GM18498 (cell line): ENCODE data around the gene PLEKHM3.
"Not testable (repeated sequence)": the region's sequence is repeated elsewhere in the genome, so short reads cannot be mapped to it uniquely, and the experiment has no call there.

Experiments
- ATAC-seq: cut with Tn5 transposase; IDR thresholded peaks from one replicate; pipeline ENCODE4 v1.9.1; 2021; ENCODE audit warnings: mild to moderate bottlenecking, moderate library complexity; ENCODE audit not compliant: unreplicated experiment

PLEKHM3 gene

GRCh38 chr2:208037564-208038487 is 12.5 kb upstream of the PLEKHM3 start:
- ATAC-seq = no peak

GRCh38 chr2:208036357-208036756 is 11.0 kb upstream of the PLEKHM3 start:
- ATAC-seq = no peak

DNA sequence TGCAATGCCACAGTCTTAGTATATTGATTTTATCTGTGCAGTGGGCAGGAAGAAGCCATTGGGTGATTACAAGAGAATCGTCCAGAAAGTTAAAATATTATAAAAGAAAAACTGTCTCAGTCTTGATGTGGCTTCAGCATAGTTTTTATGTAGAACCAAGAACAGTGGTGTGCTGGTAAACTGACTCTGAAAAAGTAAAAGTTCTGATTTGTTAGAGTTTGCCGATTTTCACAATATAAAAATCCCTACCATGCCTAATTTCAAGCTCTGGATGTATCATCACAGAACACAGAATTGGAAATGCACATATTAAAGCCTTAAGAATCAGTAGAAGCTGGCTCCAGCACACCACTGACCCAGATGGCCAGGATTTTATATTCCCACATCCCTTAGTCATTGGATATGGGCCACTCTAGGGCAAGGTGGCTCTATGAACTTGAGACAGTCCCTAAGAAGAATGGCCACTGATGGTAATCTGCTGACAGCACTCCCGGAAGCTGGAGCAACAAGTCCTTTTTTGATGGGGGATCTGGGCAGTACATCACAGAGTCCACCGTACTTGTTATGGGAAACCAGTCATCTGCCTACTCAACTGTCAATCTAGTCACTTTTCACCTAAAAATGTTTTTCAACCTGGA is 9.3 kb upstream of the PLEKHM3 start:
- ATAC-seq = no peak

GRCh38 chr2:208033701-208034502 is 8.6 kb upstream of the PLEKHM3 start:
- ATAC-seq = peak; percentile 94

DNA sequence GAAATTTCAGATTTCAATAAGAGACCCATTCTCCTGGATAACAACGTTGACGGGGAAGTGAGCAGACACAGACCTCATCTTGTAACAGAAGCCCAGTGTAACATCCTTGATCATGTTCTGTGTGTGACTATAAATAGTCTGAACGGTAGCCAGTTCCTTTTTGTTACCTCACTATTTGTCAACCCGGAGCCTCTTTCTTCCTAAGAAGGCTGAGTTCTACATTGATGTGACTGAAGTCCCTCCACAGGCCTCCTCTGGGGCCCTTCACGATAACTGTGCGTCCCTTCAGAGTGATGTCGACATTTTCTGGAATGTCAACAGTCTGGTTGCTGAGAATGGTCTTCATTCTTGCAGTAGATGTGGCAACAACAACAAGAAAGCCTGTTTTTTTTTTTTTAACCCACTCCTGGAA is 6.3 kb upstream of the PLEKHM3 start:
- ATAC-seq = no peak

DNA sequence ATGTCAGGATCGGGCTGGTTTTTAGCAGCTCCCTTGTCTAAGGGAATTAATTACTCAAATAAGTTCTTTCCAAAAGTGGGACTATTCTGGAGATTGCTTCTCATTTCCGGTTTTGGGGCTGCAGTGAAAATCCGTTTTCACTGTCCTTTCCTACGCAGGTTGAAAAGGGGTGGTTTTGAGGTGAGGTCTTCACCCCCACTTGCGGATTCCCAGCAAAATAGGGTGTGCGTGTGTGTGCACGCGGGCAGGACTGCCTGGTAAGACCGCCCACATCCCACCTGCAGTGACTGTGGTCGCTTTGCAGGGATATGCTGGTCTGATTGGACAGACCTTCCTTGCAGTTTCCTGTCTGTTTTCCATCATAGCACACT is 472 bp upstream of the PLEKHM3 start:
- ATAC-seq = peak; percentile 32

DNA sequence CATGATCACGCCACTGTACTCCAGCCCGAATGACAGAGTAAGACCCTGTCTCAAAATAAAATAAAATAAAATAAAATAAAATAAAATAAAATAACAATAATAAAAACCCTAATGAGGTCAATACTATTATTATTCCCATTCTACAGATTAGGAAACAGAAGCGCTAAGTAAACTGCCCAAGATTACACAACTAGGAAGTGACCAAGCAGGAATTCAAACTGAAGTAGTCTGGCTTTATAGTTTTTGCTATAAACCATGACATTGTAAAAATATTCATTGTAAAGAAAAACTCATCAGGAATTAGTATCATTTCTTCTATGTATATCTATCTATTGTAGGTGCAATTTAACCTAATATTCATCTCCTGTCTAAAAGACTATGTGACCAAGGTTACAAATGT is 1.2 kb downstream of the PLEKHM3 start:
- ATAC-seq = no peak

DNA sequence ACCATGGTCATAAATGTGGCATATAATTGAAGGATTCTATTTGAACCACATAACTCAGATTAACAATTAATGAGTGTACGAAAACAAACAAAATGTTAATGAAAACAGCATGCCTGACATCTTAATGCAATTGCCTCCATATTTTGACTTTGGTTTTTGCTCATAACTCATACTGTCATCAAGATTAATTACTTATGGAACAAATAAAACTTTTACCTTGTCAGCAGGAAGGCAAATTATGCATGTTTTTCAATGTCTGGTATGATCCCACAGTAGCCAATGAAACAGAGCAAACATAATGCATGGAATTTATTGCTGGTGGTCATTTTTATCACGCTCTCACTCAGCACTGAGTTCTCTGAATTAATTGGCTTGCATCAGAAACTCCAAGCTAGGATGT is 5.1 kb downstream of the PLEKHM3 start:
- ATAC-seq = no peak

DNA sequence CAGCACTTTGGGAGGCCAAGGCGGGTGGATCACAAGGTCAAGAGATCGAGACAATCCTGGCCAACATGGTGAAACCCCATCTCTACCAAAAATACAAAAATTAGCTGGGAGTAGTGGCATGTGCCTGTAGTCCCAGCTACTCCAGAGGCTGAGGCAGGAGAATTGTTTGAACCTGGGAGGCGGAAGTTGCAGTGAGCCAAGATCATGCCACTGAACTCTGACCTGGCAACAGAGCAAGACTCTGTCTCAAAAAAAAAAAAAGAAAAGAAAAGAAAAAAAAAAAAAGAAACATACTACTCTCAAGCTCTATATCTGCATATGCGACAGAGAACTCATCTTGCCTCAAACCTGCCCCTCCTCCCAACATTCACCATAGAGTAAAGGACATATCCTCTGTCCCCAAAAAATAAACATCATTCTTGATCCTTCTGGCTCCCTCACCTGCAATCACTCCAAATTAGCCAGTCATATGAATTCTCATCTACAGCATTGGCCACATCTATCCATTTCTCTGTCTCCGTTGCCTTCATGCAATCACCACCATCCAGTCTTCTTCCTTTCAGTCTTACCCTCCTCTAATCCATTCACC is 7.1 kb downstream of the PLEKHM3 start:
- ATAC-seq = not testable (repeated sequence)

GRCh38 chr2:208017721-208018120 is 7.6 kb downstream of the PLEKHM3 start:
- ATAC-seq = no peak

GRCh38 chr2:208015475-208015874 is 9.9 kb downstream of the PLEKHM3 start:
- ATAC-seq = no peak

DNA sequence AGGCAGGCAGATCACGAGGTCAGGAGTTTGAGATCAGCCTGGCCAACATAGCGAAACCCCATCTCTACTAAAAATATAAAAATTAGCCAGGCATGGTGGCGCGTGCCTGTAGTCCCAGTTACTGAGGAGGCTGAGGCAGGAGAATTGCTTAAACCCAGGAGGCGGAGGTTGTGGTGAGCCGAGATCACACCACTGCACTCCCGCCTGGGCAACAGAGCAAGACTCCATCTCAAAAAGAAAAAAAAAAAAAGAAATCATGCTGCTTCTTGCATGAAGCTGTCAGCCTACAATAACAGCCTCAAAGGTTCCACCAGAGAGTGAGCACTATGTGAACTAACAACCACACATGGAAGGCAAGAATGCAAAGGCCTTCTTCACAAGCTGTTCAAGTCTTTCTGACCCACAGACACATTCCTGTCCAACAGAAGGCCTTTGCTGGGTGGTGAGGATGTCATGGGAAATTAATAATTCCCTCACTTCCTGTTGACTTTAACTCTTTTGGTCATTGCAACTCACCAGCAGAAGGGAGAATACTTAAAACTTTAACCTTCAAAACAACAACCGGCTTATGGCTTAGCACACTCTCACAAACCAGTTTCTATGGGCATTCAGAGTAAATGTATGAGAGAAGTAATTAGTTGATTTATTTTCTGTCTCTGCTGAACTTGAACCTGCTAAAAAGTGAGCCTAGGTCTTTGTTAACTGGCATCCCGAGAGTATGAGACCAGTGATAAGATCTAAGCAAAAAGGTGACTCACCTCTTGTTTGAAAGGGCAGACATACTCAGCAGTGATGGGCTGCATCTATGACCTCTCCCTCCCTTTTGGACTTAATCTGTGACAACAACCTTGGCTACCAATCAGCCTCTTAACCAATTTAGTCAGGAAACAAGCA is 11.8 kb downstream of the PLEKHM3 start:
- no peak for ATAC-seq

DNA sequence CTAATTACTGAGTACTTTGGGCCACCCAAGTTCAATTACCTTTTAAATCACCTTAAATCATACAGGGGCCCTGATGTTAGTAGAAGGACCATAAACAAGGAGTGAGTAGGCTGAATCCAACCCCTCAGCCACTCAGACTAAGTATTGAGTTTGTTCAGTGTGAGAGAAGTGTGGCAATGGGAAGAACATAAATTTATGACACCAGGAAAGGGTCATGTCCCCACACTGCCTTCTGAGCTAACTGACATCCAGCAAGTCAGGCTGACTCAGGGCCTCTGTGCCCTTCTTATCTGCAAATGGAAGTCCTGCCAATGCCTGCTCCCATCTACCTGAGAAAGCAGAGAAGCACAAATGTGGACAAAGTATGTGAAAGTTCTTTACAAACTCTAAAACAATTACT is 12.9 kb downstream of the PLEKHM3 start:
- no peak for ATAC-seq

- no peak for ATAC-seq
Measured at GRCh38 chr2:208010506-208010905, 14.8 kb downstream of the PLEKHM3 start.

- ATAC-seq = no peak
Measured at GRCh38 chr2:208006833-208007232, 18.5 kb downstream of the PLEKHM3 start.

DNA sequence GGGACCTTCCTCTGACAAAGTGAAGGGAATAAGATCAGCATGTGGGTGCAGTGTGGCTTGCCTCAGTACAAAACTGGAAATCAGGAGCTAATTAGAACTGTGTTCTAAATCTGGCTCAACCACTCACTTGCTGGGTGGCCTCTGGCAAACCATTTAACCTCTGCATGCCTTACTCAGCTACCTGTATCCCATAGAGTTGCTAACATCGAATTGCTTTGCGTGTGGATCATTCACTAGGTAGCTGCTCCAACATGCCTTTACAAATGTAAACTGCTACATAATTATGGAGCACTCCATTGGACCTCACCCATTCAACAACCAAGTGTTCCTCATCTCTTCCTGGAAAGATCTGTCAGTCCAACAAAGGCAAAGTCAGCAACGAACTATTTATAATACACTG is 19.0 kb downstream of the PLEKHM3 start:
- ATAC-seq = no peak

DNA sequence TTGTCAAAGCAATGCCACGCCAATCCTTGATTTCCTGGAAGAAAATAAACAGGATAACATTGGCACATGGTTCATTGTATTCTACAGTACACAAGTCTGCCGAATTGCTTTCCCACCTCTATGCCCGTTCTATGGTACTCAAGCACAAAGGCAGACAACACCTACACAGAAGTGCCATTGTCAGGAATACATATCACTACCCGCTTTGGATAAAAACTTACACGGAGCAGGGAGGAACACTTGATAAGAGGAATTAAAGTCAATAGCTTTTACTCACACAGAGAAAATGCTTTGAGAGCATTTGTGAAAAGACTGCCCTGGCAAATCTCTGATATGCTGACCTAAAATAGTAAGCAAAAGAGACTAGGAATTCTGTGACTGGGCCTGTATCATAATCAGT is 23.4 kb downstream of the PLEKHM3 start:
- ATAC-seq = no peak

DNA sequence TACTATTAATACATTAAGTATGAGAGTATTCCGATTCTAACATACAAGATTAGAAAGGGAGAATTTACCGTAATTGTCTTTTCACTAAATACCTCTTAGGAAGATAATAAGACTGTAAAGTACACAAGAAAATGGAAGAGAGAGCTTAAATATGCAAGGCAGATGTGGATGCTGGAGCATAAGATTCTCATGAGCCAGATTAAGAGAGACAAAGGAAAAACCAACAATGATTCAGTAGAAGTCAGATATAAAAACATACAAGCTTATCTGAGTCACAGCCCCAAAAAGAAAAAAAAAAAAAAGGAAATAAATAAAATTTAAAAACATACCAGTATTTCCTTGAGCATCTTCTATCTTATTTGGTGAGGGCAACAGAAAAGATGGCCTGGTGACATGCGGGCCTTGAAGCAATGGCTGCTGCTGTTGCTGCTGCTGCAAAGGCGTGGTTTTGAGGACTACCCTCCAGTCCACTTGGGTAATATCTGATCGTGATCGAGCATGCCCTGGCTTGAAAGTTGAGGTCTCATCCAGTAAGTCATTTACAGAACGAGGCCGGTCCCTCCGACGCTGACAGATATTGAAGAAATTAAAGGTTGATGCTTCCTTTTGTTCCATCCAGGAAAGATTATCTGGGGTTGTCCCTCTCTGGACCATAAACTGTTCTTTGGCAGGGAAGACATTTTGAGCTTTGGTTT is 24.5 kb downstream of the PLEKHM3 start:
- ATAC-seq = no peak

DNA sequence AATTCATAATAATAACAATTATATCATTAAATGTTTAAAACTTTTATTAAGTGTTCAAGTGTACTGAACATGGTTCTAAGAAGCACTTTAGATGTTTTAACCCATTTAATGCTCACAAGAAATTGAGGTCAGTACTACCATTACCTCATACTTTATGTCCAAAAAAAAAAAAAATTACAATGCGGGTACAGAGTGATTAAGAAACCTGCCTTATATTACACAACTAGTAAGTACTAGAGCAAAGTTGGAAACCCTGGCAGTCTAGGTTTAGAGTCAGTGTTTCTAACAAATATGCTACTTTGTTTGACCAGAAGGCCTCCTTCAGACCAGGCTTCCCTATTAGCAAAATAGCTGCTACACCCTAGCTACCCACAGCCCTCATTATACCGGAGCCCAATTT is 28.5 kb downstream of the PLEKHM3 start:
- no peak for ATAC-seq

GRCh38 chr2:207995887-207996286 is 29.4 kb downstream of the PLEKHM3 start:
- ATAC-seq = no peak
